ENCODE measurements around the gene SH3PXD2A.
A peak's percentile ranks its signal among the peaks of the same experiment; 100 is the strongest.

Gene SH3PXD2A

GRCh38 chr10:103698266-103698665 is 157.1 kb downstream of the SH3PXD2A start:
- no peak for DNase-seq

- no peak for DNase-seq
These were observed 157.6 kb downstream of the SH3PXD2A start for GRCh38 chr10:103697787-103698186.

DNA sequence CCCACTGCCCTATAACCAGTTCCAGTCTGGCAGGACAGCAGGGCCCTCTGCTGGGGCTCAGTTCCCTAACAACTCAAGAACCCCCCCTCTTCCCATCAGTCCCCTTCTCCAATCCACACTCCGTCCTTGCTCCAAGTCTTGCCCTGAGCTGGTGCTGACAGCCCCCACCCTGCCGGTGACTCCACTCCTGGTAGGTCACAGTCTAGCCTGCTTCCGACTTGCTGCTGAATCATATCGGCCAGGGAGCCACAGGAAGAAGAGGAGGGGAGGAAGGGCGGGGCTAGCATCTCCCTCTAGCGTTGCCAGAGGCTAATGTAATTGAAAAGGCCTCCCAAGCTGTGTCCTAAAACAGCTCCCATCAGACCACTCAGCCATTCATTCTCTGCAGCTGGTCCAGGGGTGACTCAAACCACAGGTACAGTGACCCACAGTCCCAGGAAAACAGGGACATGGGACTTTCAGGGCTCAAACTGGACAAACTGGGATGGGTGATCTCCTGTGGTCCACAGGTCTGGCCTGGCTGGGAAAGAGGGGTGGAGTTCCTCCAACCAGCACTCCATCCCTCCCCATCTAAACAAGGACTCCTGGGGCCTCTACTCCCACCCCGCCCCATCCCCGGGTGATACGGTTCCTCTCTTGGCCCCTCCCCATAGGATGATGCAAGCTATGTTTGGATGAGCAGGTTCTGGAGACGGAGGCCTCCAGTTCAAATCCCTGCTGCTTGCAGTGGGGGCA is 158.8 kb downstream of the SH3PXD2A start:
- DNase-seq, result peak; percentile 72

- no peak for DNase-seq
These were observed 159.3 kb downstream of the SH3PXD2A start for GRCh38 chr10:103696094-103696410.

GRCh38 chr10:103695584-103696005 is 159.8 kb downstream of the SH3PXD2A start:
- DNase-seq, result no peak

- no peak for DNase-seq
These were observed 161.6 kb downstream of the SH3PXD2A start for GRCh38 chr10:103693812-103694205.

GRCh38 chr10:103692952-103693811 is 162.2 kb downstream of the SH3PXD2A start:
- DNase-seq, result peak; percentile 37

- no peak for DNase-seq
These were observed 162.9 kb downstream of the SH3PXD2A start for GRCh38 chr10:103692436-103692951.

DNA sequence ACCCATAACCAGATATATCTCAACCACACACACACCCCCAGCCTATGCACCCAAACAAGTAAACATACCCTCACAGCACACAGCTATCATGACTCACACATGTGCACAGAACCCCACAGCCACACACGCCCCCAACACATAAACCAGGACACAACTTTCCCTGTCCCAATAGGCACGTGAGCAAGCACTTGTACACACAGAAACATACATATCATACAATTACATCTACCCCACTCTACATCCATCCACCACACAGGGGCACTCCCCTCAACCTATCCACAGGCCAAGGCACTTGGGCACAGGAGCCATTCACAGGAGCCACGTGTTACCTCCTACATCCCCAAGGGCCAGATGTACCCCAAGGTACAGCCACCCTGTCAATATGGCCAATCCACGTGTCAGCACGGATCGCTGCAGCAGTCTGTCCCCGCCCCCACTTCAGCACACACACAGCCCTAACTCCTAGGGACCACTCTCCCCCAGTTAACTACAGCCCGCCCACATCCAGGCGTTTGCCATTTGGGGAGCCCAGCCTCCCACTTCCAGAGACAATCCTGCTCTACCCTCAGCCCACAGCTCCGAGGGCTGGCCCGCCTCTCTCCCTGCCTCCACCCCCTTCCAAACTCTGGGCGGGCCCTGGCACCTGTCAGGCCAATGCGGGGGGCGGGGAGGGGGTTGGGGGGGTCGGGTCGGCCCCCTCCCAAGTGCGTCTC is 163.5 kb downstream of the SH3PXD2A start:
- no peak for DNase-seq

DNA sequence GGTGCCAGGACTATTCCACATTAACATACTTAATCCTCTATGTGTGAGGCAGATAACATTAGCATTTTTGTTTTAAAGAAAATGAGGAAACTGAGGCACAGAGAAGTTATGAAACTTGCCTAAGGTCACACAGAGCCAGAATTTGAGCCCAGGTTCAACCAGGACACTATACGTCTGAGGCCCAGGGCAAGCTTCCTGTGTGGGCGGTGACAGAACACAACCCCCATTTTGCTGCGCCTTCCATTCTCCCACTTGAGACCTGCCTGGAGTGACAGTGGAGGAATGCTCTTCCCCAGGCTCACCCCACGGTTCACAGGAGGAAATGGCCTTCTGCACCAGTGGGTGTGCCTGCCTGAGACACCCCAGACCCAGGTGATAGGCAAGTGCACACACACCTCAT is 164.1 kb downstream of the SH3PXD2A start:
- no peak for DNase-seq

DNA sequence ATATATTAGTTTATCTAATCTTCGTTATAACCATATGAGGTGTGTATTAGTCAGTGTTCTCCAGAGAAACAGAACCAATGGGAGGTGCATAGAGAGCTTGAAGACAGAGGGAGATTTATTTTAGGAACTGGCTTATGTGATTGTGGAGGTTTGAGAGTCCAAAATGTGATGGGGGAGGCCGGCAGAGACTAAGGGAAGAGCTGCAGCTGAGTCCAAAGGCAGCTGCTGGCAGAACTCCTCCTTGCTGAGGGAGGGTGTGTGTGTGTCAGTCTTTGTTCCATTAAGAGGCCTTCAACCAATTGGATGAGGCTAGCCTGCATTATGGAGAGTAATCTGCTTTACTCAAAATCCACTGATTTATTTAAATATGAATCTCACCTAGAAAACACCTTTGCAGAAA is 165.1 kb downstream of the SH3PXD2A start:
- DNase-seq, result no peak

DNA sequence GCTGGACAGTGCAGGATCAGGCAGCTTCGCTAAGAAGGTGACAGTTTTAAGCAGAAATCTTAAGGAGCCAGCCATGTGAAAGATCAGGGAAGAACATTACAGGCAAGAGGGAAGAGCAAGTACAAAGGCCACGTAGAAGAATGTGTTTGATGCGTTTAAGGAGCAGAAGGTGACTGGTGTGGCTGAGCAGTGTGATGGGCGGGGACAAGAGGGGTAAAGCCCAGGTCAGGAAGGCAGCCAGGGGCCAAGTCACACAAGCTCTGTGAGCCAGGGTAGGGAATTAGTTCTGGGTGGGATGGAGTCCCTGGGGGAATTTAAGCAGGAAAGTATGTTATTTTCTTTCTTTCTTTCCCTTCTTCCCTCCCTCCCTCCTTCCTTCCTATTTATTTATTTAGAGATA is 166.9 kb downstream of the SH3PXD2A start:
- no peak for DNase-seq

DNA sequence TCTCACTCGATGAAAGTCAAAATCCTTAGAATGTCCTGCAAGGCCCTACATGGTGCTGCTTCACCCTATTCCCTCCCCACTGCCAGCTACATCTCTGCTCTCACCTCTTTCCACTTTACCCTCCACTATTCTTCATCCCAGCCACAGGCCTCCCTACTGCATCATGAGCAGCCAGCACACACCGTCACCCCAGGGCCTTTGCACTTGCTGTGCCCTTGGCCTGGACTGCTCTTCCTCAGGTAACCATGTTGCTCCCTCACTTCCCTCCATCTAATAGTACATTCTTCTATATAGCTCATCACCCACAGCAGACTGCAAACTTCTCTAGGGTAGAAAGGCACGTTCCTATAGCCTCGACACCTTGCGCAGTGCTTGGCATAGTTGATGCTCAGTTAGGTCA is 167.7 kb downstream of the SH3PXD2A start:
- DNase-seq, result no peak

GRCh38 chr10:103687172-103687571 is 168.2 kb downstream of the SH3PXD2A start:
- no peak for DNase-seq

- DNase-seq, result peak; percentile 75
These were observed 169.3 kb downstream of the SH3PXD2A start for GRCh38 chr10:103685880-103686669.

DNA sequence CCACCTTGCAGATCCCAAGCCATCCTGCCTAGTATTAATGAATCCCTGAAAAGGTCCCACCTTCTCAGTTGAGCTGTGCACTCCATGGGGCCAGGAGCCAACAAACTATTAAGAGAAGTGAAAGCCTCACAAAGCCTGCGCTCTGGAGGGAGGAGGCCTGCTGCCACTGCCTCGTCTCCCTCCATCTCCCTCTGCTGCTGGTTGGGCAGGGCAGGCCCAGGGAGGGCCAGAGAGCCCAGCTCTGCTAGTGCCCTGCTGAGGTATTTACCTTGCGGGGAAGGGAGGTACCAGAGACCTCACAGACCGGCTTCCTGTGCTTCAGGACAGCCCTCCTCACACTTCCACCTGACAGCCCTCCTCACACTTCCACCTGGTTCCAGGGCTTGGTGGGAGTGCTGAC is 171.5 kb downstream of the SH3PXD2A start:
- no peak for DNase-seq

DNA sequence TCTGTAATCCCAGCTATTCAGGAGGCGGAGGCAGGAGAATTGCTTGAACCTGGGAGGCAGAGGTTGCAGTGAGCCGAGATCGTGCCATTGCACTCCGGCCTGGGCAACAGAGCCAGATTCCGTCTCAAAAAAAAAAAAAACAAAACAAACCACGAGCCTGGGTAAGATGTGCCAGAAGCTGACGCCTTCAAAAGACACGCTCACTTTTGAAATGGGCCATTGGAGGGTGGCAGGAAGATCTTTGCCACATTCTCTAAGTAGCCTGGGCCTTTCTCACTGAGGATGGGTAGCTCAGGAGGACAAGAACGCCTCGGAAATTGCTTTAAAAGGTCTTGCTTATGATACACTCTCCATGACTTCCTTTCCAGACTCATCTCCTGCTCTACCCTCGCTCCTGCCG is 172.7 kb downstream of the SH3PXD2A start:
- no peak for DNase-seq

- no peak for DNase-seq
These were observed 173.6 kb downstream of the SH3PXD2A start for GRCh38 chr10:103681617-103682399.

DNA sequence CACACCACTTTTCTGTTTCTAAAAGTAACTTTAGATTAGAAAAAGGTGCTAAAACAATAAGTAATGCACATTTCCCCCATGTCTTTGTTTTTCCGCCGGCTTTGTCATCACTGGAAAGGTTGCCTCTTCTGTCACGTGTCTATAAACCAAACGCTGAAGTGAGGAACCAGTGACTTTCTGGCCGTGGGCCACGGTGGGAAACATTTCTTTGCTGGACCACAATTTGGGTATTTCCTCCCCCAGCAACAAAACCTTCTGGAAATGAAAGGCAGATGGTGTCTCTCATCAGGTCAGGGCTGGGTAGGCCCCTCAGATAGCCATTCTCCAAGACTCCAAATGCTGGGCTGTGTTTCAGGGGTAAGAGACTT is 174.5 kb downstream of the SH3PXD2A start:
- DNase-seq, result no peak

GRCh38 chr10:103679096-103679790 is 176.1 kb downstream of the SH3PXD2A start:
- no peak for DNase-seq

- DNase-seq, result peak; percentile 87
These were observed 177.2 kb downstream of the SH3PXD2A start for GRCh38 chr10:103678178-103678526.
